Measurements from ENCODE around the gene SLC8A3. TPM values are rescaled to one million over a fixed set of nuclear protein-coding genes. Genes with fewer than 3 reads are reported as not detected.
"Not testable (repeated sequence)": the region's sequence is repeated elsewhere in the genome, so short reads cannot be mapped to it uniquely, and the experiment has no call there.

Gene SLC8A3, protein sequence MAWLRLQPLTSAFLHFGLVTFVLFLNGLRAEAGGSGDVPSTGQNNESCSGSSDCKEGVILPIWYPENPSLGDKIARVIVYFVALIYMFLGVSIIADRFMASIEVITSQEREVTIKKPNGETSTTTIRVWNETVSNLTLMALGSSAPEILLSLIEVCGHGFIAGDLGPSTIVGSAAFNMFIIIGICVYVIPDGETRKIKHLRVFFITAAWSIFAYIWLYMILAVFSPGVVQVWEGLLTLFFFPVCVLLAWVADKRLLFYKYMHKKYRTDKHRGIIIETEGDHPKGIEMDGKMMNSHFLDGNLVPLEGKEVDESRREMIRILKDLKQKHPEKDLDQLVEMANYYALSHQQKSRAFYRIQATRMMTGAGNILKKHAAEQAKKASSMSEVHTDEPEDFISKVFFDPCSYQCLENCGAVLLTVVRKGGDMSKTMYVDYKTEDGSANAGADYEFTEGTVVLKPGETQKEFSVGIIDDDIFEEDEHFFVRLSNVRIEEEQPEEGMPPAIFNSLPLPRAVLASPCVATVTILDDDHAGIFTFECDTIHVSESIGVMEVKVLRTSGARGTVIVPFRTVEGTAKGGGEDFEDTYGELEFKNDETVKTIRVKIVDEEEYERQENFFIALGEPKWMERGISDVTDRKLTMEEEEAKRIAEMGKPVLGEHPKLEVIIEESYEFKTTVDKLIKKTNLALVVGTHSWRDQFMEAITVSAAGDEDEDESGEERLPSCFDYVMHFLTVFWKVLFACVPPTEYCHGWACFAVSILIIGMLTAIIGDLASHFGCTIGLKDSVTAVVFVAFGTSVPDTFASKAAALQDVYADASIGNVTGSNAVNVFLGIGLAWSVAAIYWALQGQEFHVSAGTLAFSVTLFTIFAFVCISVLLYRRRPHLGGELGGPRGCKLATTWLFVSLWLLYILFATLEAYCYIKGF
- 1 to 10 TPM in 2 of 4 donors, under 1 TPM in 2; 0.49 to 1.5 (median 0.92) TPM for total RNA-seq

DNA sequence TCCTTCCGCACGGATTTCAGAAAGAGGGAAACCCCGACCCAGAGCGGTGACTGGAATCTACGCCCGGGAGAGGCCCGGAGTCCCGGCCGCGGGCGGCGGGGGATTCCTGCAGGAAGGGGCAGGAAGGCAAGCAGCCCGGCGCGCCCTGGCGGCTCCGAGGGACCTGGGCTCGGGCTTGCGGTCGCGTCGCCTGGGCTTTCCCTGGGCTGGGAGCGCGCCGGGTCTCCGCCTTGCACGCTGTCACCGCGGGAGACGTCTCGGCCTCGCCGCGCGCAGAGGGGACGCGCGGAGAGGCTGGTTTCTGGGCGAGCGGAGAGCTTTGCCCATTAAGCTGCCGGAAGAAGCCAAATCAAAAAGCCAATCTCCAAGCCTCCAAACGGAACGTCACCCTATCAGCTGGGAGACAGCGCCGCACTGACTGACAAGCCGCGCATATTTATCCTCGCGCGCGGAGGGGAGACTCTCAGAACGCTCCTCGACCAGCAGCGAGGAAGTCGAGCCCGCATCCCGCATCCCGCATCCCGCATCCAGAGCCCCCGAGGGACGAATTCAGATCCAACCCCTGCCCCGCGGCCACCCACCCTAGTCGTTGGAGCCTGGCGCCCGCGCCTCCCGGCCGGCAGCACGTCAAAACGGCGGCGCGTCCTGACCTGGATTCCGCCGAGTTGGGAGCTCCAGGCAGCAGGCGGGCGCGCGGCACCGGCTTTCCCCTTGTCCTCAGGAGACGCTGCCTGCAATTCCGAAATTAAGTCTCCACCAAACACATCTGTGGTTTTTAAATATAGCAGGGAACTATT lies at the start of gene SLC8A3:
Gene SLC8A3, minus strand, starts transcription at position 293 of the 797 bp plus-strand sequence. CDS start 20,529 bp downstream, outside the sequence.
- no peak for ATAC-seq
- Histone ChIP-seq H3K27ac (peak within 1 kb of the TSS in 1 of 4 donors; percentile 7), H3K4me1 (peaks cover 0 to 30% (median 18%) of the 10 kb centered on the region in 3 donors), H3K4me3 (peak within 1 kb of the TSS in 1 of 2 donors; percentile 52), H3K27me3 (peaks cover 81% of the 10 kb centered on the region), H3K9me3 (no peaks in the 10 kb centered on the region), H3K36me3 (no peaks in the 10 kb centered on the region)
- peak in 1 of 2 donors; percentile 17 for TF ChIP-seq POLR2A (IDR thresholded peaks at IDR 0.05)
- no peak for TF ChIP-seq EP300 (IDR thresholded peaks at IDR 0.05)
- no peak for TF ChIP-seq POLR2AphosphoS5 (IDR thresholded peaks at IDR 0.05)
- WGBS, 2 donors (ENCODE audit: low coverage in 1 of 2): no CpG with 5 or more reads among the region's 83 CpGs

GRCh38 chr14:70237710-70238109 lies 49.0 kb upstream of the SLC8A3 start:
- Histone ChIP-seq H3K27me3 (peaks cover 48% of the 10 kb centered on the region), H3K4me3 (no peak overlapping the region), H3K4me1 (no peaks in the 10 kb centered on the region), H3K9me3 (no peaks in the 10 kb centered on the region), H3K27ac (no peak overlapping the region), H3K36me3 (no peaks in the 10 kb centered on the region)
- ATAC-seq: no peak
- TF ChIP-seq POLR2AphosphoS5 (IDR thresholded peaks at IDR 0.05) (no peak), EP300 (IDR thresholded peaks at IDR 0.05) (no peak), POLR2A (IDR thresholded peaks at IDR 0.05) (no peak)
- TF ChIP-seq, protein P1, sequence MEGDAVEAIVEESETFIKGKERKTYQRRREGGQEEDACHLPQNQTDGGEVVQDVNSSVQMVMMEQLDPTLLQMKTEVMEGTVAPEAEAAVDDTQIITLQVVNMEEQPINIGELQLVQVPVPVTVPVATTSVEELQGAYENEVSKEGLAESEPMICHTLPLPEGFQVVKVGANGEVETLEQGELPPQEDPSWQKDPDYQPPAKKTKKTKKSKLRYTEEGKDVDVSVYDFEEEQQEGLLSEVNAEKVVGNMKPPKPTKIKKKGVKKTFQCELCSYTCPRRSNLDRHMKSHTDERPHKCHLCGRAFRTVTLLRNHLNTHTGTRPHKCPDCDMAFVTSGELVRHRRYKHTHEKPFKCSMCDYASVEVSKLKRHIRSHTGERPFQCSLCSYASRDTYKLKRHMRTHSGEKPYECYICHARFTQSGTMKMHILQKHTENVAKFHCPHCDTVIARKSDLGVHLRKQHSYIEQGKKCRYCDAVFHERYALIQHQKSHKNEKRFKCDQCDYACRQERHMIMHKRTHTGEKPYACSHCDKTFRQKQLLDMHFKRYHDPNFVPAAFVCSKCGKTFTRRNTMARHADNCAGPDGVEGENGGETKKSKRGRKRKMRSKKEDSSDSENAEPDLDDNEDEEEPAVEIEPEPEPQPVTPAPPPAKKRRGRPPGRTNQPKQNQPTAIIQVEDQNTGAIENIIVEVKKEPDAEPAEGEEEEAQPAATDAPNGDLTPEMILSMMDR (IDR thresholded peaks at IDR 0.05): no peak
- 66 to 69% methylated on average over 3 of the region's 3 CpGs for WGBS, 2 donors (ENCODE audit: low coverage in 1 of 2)

DNA sequence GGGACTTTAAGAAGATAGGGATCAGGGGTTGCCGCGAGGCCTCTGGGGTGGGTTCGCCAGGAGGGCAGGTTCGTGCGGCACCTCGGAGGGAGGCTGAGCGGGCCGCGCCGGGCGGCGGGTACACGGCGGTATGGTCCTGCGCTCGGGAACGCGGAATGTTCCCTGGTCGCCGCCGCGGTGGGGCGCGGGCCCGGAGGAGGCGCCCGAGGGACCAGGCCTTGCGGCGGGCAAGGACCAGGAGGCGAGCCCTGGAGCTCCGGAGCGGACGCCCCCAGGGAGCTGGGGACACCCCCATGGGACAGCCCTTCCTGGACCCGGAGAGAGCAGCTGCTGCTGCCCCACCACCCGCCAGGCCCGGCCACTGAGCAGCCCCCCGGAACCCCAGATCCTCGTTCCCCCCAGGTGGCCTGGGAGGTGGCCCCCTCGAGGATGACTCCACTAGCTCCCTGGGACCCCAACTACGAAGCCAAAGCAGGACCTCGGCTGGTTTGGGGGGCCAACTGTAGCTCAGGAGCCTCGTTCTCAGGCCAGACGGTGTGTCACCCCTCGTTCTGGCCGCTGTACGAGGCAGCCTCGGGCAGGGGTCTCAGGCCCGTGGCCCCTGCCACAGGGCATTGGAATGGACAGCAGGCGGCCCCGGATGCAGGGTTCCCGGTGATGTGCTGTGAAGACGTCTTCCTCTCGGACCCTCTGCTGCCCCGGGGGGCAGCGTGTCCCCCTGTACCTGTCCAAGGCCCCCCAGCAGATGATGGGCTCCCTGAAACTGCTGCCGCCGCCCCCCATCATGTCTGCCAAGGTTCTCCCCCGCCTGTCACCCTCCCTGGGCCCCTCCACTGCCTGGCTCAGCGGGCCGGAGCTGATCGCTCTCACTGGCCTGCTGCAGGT lies 45.6 kb upstream of the SLC8A3 start:
- WGBS, 2 donors (ENCODE audit: low coverage in 1 of 2): 60% methylated on average over 1 of the region's 61 CpGs; no CpG with 5 or more reads in 1 of the 2 donors
- ATAC-seq: no peak
- H3K36me3 ChIP-seq: no peaks in the 10 kb centered on the region
- H3K27ac ChIP-seq: no peak overlapping the region
- peaks cover 38% of the 10 kb centered on the region for H3K27me3 ChIP-seq
- H3K4me3 ChIP-seq: no peak overlapping the region
- H3K9me3 ChIP-seq: no peaks in the 10 kb centered on the region
- no peaks in the 10 kb centered on the region for H3K4me1 ChIP-seq
- TF ChIP-seq, protein P1 (IDR thresholded peaks at IDR 0.05): no peak
- TF ChIP-seq POLR2AphosphoS5 (IDR thresholded peaks at IDR 0.05): no peak
- TF ChIP-seq EP300 (IDR thresholded peaks at IDR 0.05): no peak
- TF ChIP-seq POLR2A (IDR thresholded peaks at IDR 0.05): no peak

DNA sequence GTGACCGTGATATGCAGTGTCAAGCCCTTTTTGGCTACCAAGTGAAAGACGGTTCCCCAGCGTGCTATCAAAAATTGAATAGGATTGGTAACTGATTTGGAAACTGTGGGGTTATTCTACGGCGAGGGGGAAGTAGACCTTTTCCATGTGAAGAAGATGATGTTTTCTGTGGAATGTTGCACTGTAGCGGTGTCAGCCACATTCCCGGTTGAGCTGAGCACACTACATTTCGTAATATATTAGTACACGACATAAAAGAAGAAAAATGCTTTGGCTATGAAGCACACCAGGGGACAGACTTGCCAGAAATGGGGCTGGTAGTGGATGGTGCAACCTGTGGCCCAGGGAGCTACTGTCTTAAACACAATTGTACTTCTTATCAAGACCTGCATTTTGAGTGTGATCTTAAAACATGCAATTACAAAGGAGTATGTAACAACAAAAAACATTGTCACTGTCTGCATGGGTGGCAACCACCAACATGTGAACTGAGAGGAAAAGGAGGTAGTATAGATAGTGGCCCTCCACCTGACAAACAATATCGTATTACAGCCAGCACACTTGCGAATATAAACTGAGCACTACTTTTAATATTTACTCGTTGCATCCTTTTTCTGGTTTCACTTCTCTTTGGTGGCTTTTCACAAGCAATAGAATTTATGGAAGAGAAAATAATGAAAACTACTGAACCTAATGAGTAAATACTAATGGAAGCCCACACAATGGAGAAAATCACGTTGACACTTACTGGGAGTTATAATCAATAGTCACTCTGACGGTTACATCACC lies 43.2 kb upstream of the SLC8A3 start:
- not testable (repeated sequence) for ATAC-seq, H3K27ac ChIP-seq, H3K4me3 ChIP-seq, H3K9me3 ChIP-seq, H3K4me1 ChIP-seq, H3K36me3 ChIP-seq
- 73 to 80% methylated on average over 7 to 14 of the region's 14 CpGs for WGBS, 2 donors (ENCODE audit: low coverage in 1 of 2)
- H3K27me3 ChIP-seq: peaks cover 21% of the 10 kb centered on the region

DNA sequence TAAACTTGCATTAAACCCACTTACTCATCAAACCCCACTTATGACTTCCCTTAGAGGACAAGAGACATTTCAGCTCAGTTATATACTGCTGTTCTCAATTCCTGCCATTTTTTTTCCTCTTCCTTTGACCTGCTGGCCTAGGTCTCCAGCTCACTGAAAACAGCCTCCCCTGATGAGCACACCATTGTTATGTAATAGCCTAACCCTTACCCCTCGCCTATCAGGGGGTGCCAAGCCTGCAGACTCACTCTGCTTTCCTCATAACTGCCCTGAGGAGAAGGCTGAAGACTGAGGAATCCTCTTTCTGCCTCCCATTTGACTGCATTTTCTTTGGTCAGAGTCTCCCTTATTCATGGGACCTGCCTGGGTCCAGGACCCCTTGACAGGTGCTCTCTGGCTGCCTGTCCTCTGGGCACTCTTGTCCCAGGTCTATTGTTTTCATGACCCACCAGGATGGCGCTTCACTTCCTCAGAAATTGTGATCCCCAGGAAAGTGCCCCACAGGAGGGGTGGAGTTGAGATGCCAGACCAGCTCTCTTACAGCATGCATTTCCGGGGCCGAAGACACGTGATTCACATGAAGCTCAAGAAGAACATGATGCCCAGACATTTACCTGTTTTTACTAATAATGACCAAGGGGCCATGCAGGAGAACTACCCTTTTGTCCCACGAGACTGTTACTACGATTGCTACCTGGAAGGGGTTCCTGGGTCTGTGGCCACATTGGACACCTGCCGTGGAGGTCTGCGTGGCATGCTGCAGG lies 41.3 kb upstream of the SLC8A3 start:
- 80% methylated on average over 5 of the region's 9 CpGs; no CpG with 5 or more reads in 1 of the 2 donors for WGBS, 2 donors (ENCODE audit: low coverage in 1 of 2)

More for the DNA sequence above, 41.3 kb upstream of the SLC8A3 start:
- not testable (repeated sequence) for H3K9me3 ChIP-seq, H3K4me1 ChIP-seq, H3K4me3 ChIP-seq, H3K36me3 ChIP-seq, H3K27ac ChIP-seq, ATAC-seq
- peaks cover 30% of the 10 kb centered on the region for H3K27me3 ChIP-seq

Measured in gastroesophageal sphincter (tissue), 4 donors.